BLaER1 treated with 17β-estradiol and CSF1 and Interleukin-3, amounts not matched to agents 10 nM and 100 nM (cell line): ENCODE data around the gene S100A10.

ENCODE experiments used
- H3K27ac ChIP-seq, 11 experiments: shearing (Covaris generic); formaldehyde crosslinking; 2 replicates each; pipeline ENCODE4 v1.8.1; 2022
- H3K27me3 ChIP-seq, 11 experiments: shearing (Covaris generic); formaldehyde crosslinking; 2 replicates each; pipeline ENCODE4 v1.8.1; 2022
- H3K36me3 ChIP-seq, 11 experiments: shearing (Covaris generic); formaldehyde crosslinking; 2 replicates each; pipeline ENCODE4 v1.8.1; 2022
- H3K4me1 ChIP-seq, 10 experiments: shearing (Covaris generic); formaldehyde crosslinking; 2 replicates each; pipeline ENCODE4 v1.8.1; 2022
- H3K4me2 ChIP-seq, 11 experiments: shearing (Covaris generic); formaldehyde crosslinking; 2 replicates each; pipeline ENCODE4 v1.8.1; 2022
- H3K4me3 ChIP-seq, 10 experiments: shearing (Covaris generic); formaldehyde crosslinking; 2 replicates each; pipeline ENCODE4 v1.8.1; 2022
- H3K9ac ChIP-seq, 11 experiments: shearing (Covaris generic); formaldehyde crosslinking; 2 replicates each; pipeline ENCODE4 v1.8.1; 2022
- H3K9me3 ChIP-seq, 11 experiments: shearing (Covaris generic); formaldehyde crosslinking; replicated peaks in 1 of 11; 2 replicates each; pipeline ENCODE4 v1.8.1; 2022
- H4K20me1 ChIP-seq, 11 experiments: shearing (Covaris generic); formaldehyde crosslinking; 2 replicates each; pipeline ENCODE4 v1.8.1; 2022
- Cebpa-rat ChIP-seq, 11 experiments: shearing (Covaris generic); IDR thresholded peaks; 2 replicates each; pipeline ENCODE4 v1.8.1; 2022

Gene S100A10

DNA sequence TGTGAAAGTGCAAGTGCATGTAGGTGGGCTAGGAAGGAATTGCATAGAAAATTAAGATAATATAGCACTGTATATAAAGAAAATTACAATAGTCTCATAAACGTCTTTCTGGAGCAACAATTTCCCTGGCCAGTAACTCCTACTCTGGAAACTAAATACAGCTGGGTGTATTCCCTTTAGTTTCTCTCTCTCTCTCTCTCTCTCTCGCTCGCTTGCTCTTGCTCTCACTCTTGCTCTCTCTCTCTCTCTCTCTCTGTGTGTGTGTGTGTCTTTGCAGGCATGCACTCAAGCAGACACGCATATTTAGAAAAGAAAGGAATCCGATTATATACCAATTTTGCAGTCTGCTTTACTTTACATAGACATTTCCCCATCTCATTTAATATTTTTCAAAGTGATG is 14.7 kb downstream of the S100A10 start:
- H3K36me3 ChIP-seq, result peaks cover 0 to 37% (median 24%) of the 10 kb centered on the region in 11 experiments; a peak in 18 of 22 replicates
- H3K27ac ChIP-seq, result no peak overlapping the region
- H4K20me1 ChIP-seq, result peaks cover 0 to 13% (median 0%) of the 10 kb centered on the region in 11 experiments; a peak in 3 of 22 replicates
- no peaks in the 10 kb centered on the region for H3K27me3 ChIP-seq
- no peak overlapping the region for H3K4me3 ChIP-seq
- H3K4me2 ChIP-seq, result no peak overlapping the region
- no peaks in the 10 kb centered on the region for H3K9me3 ChIP-seq
- H3K9ac ChIP-seq, result no peak overlapping the region
- peaks cover 6 to 34% (median 30%) of the 10 kb centered on the region in 10 experiments for H3K4me1 ChIP-seq
- no peak for TF ChIP-seq Cebpa-rat (IDR thresholded peaks at IDR 0.05)

- Histone ChIP-seq H3K9me3 (no peaks in the 10 kb centered on the region), H3K4me2 (no peak overlapping the region), H3K27ac (no peak overlapping the region), H3K4me1 (peaks cover 13 to 34% (median 19%) of the 10 kb centered on the region in 10 experiments), H3K4me3 (no peak overlapping the region), H4K20me1 (peaks cover 0 to 4% (median 0%) of the 10 kb centered on the region in 11 experiments; a peak in 1 of 22 replicates), H3K36me3 (peaks cover 0 to 25% (median 14%) of the 10 kb centered on the region in 11 experiments; a peak in 16 of 22 replicates), H3K27me3 (no peaks in the 10 kb centered on the region), H3K9ac (no peak overlapping the region)
- TF ChIP-seq Cebpa-rat (IDR thresholded peaks at IDR 0.05), result no peak
Observed at GRCh38 chr1:151977662-151978230, 15.9 kb downstream of the S100A10 start.

GRCh38 chr1:151976858-151977257 is 16.8 kb downstream of the S100A10 start:
- Histone ChIP-seq H3K9me3 (no peaks in the 10 kb centered on the region), H3K36me3 (peaks cover 0 to 16% (median 8%) of the 10 kb centered on the region in 11 experiments; a peak in 10 of 22 replicates), H3K27ac (no peak overlapping the region), H3K4me3 (no peak overlapping the region), H3K9ac (no peak overlapping the region), H4K20me1 (no peaks in the 10 kb centered on the region; a peak in 1 of 22 replicates), H3K4me2 (no peak overlapping the region), H3K27me3 (no peaks in the 10 kb centered on the region), H3K4me1 (peaks cover 14 to 37% (median 18%) of the 10 kb centered on the region in 10 experiments)
- no peak for TF ChIP-seq Cebpa-rat (IDR thresholded peaks at IDR 0.05)

GRCh38 chr1:151976015-151976343 is 17.7 kb downstream of the S100A10 start:
- H3K36me3 ChIP-seq, result peaks cover 0 to 7% (median 1%) of the 10 kb centered on the region in 11 experiments; a peak in 7 of 22 replicates
- H3K9me3 ChIP-seq, result no peaks in the 10 kb centered on the region
- H3K27me3 ChIP-seq, result no peaks in the 10 kb centered on the region
- H3K27ac ChIP-seq, result no peak overlapping the region
- H3K4me2 ChIP-seq, result no peak overlapping the region
- no peaks in the 10 kb centered on the region; a peak in 1 of 22 replicates for H4K20me1 ChIP-seq
- no peak overlapping the region for H3K9ac ChIP-seq
- H3K4me1 ChIP-seq, result peaks cover 10 to 36% (median 15%) of the 10 kb centered on the region in 10 experiments
- TF ChIP-seq Cebpa-rat (IDR thresholded peaks at IDR 0.05), result no peak
- no peak overlapping the region for H3K4me3 ChIP-seq

GRCh38 chr1:151975311-151976014 is 18.2 kb downstream of the S100A10 start:
- no peak for TF ChIP-seq Cebpa-rat (IDR thresholded peaks at IDR 0.05)
- Histone ChIP-seq H3K36me3 (peaks cover 0 to 2% (median 0%) of the 10 kb centered on the region in 11 experiments; a peak in 1 of 22 replicates), H3K9me3 (no peaks in the 10 kb centered on the region), H3K4me1 (peaks cover 5 to 36% (median 9%) of the 10 kb centered on the region in 10 experiments), H3K27me3 (no peaks in the 10 kb centered on the region), H3K4me3 (no peak overlapping the region), H3K4me2 (no peak overlapping the region), H3K27ac (no peak overlapping the region), H4K20me1 (no peaks in the 10 kb centered on the region), H3K9ac (no peak overlapping the region)

DNA sequence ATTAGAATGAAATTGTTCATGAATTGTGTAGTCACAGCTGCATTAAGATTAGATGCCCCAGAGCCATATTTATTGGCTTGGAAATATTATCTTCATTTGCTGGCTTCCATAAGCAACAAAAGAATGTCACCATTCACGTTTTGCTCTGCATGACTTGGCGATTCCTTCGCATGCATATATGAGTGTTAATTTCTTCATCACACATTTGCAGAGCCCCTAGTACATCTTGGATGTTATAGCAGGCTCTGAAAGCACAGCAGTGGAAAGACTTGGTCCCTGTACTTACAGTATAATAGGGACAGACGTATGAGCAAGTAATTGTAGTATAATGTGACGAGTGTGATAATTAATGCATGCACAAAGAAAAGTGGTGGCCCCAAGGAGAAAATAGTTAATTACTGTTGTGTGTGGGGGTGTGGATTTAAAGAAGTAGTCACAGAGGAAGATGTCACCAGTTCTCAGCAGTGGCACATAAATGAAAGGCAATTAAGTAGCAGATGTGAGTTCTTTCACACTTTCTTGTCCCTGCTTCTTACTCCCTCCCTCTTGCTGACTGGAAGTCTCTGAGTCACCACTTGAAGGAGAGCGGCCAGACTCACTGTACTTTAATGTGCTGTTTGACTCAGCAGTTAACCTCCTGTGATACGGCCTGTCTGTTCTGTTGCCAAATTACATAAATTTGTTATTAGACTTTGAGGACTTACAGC is 21.0 kb downstream of the S100A10 start:
- peak overlapping the region in 2 of 11 experiments; percentile 6 to 12; a peak in 2 of 22 replicates for H3K27ac ChIP-seq
- no peaks in the 10 kb centered on the region for H3K36me3 ChIP-seq
- no peaks in the 10 kb centered on the region for H4K20me1 ChIP-seq
- peaks cover 4 to 58% (median 17%) of the 10 kb centered on the region in 10 experiments; a peak in 19 of 20 replicates for H3K4me1 ChIP-seq
- no peaks in the 10 kb centered on the region for H3K9me3 ChIP-seq
- peak overlapping the region in 4 of 11 experiments; percentile 47 to 67 (median 57); a peak in 8 of 22 replicates for H3K4me2 ChIP-seq
- H3K27me3 ChIP-seq, result no peaks in the 10 kb centered on the region
- H3K4me3 ChIP-seq, result no peak overlapping the region
- no peak overlapping the region for H3K9ac ChIP-seq
- TF ChIP-seq Cebpa-rat (IDR thresholded peaks at IDR 0.05), result no peak

DNA sequence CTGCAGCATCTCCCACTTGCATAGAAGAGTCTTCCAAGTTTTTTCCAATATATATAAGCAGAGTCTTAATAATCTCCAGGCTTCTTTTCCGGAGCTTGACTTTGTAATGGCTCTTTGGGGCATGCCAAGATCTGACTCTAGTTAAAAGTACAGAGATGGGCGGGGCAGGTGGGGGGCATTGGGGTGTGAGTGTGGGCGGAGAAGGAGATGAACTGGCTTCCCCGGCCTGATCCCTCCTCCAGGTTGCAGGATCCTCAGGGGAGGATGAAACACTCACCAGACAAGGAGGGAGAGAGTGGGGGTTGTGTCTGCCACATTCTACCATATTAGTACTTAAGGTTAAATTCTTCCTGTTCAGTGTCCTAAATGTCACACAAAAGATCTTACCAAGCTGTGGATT is 23.0 kb downstream of the S100A10 start:
- no peak for TF ChIP-seq Cebpa-rat (IDR thresholded peaks at IDR 0.05)
- H3K4me3 ChIP-seq, result no peak overlapping the region
- peak overlapping the region in 2 of 11 experiments; percentile 31 to 69; a peak in 3 of 22 replicates for H3K4me2 ChIP-seq
- no peaks in the 10 kb centered on the region for H3K27me3 ChIP-seq
- H3K4me1 ChIP-seq, result peaks cover 4 to 65% (median 19%) of the 10 kb centered on the region in 10 experiments; a peak in 19 of 20 replicates
- no peak overlapping the region for H3K27ac ChIP-seq
- H4K20me1 ChIP-seq, result no peaks in the 10 kb centered on the region
- H3K9ac ChIP-seq, result no peak overlapping the region
- no peaks in the 10 kb centered on the region for H3K36me3 ChIP-seq
- H3K9me3 ChIP-seq, result no peaks in the 10 kb centered on the region

DNA sequence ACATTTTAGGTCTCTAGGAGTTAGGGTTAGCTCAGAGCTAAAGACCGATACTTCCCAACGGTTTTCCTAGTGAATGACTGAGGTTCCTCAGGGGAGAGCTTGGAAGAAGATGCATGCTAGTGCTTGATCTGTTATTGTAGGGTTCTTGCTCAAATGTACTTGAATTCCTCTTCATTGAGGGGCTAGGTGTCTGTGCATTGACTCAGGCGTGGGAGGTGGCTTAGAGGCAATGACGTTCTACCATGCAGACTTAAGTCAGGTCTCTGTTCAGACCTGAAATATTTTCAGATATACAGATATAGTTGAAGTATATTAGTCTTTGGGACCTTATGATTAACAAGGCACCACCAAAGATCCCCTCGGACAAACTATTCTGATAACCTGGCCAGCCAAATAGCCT is 23.5 kb downstream of the S100A10 start:
- no peaks in the 10 kb centered on the region for H3K9me3 ChIP-seq
- peaks cover 4 to 65% (median 19%) of the 10 kb centered on the region in 10 experiments; a peak in 19 of 20 replicates for H3K4me1 ChIP-seq
- H4K20me1 ChIP-seq, result no peaks in the 10 kb centered on the region
- no peak for TF ChIP-seq Cebpa-rat (IDR thresholded peaks at IDR 0.05)
- no peak overlapping the region for H3K4me3 ChIP-seq
- H3K36me3 ChIP-seq, result no peaks in the 10 kb centered on the region
- H3K27me3 ChIP-seq, result no peaks in the 10 kb centered on the region
- no peak overlapping the region for H3K27ac ChIP-seq
- peak overlapping the region in 3 of 11 experiments; percentile 8 to 69 (median 31); a peak in 3 of 22 replicates for H3K4me2 ChIP-seq
- no peak overlapping the region for H3K9ac ChIP-seq
